HG02973 (cell line): Measurements from ENCODE around the gene MED12L.
A peak's percentile ranks its signal among the peaks of the same experiment; 100 is the strongest.
"Not testable (repeated sequence)": the region's sequence is repeated elsewhere in the genome, so short reads cannot be mapped to it uniquely, and the experiment has no call there.

Experiments
- ATAC-seq: cut with Tn5 transposase; IDR thresholded peaks from one replicate; pipeline ENCODE4 v1.9.1; 2021; ENCODE audit warnings: moderate library complexity; ENCODE audit not compliant: unreplicated experiment

Gene MED12L

DNA sequence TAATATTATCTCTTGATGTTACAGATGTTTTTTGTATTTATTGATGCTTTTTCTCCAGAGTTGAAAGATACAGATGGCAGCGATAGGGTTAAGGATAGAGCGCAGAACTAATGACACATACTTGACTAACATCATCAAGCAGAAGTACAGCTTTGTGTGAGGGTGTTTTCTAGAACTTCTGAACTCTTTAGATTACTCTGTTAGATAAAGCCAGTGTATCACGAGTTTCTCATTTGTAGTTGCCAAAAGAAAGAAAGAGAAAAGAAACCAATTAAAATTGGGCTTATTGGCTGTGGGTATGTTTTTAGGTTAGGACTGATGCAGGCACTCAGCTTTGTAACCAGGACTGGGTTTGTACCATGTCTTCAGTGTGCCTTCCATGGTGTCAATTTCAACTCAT lies 124.2 kb downstream of the MED12L start:
- ATAC-seq: no peak

DNA sequence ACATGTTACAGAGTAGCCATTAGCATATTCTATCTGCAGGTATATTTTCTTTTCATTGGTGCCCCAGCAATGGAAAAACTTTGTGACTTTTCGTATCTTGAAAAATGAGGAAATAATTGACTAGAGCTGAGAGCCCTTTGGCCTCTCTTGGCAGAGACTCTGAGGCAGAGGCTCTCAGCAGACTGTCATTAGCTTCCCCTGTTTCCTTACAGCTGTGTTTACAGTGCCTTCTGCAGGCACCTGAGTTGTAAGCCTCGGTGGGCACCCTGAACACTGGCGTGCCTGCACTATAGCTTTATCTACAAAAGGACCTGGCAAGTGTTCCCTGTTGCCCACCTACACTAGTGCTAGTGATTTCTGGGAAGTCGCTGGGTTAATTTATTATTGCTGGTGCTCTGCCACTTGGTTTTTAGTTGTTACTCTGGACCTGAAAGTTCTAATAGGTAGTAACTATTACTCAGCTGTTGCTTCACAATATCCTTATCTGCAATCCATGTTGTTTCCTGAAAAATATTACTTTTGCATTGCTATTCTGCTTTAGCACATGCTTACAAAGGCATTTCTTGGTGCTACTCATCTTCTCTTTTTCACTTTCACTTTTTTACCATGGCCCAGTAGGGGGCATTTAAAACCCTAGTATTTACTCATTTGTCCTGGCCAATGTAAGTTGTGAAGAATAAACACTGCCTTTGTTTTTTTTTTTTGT lies 125.4 kb downstream of the MED12L start:
- ATAC-seq: peak; percentile 59

DNA sequence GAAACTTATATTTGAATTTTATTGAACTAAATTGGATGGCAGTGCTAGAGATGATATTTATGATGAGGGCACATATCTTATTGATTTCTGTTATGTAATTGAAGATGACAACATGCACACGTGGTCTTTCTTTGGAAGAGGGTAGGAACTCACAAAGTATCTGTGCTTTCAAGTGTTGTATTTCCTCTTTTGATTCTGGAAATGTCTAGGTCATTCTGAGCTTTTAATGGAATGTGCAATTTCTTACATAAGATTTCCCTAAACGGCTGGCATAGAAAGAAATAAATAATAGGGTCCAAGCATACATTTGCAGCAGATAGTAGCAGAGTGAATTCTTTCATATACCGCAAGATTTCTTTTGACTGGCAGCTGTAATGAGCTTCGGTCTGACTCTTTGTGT lies 127.7 kb downstream of the MED12L start:
- no peak for ATAC-seq

DNA sequence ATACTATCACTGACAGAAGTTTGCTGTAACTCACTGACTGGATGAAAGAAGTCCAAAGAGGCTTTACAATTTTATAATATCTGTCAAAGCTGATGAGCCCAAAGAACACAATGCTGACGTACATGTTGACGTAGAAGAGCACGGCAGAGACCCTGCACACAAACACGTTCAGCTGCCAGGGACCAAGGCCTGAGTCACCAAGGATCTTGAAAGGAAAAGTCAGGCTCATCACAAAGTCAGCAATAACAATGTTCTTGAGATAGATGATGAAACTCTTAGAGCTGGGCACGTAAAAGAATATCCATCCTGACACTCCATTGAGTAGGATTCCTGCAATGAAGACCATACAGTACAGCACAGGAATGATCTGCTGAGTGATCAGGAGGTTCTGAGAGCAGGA lies 128.4 kb downstream of the MED12L start:
- no peak for ATAC-seq

- no peak for ATAC-seq
Observed at GRCh38 chr3:151214459-151214858, 129.0 kb downstream of the MED12L start.

GRCh38 chr3:151216641-151217607 lies 131.5 kb downstream of the MED12L start:
- ATAC-seq: no peak

DNA sequence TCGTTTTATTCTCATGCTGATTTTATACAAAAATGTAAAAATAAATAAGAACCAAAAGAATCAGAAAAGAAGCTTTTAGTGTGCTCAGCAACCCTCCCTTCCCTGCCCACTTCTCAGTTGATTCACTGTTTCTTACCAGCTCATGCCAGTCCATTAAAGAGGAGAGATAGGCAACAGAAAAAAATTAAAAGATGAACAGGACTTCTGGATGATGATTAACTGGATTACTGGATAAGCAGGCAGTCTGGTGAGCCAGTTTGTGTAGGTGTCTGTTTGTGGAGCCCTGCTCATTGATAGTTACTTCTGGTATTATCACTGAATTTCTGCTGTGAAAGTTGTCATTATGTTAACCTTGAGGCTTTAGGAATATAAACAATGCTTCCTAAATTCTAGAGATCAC lies 132.7 kb downstream of the MED12L start:
- ATAC-seq: no peak

DNA sequence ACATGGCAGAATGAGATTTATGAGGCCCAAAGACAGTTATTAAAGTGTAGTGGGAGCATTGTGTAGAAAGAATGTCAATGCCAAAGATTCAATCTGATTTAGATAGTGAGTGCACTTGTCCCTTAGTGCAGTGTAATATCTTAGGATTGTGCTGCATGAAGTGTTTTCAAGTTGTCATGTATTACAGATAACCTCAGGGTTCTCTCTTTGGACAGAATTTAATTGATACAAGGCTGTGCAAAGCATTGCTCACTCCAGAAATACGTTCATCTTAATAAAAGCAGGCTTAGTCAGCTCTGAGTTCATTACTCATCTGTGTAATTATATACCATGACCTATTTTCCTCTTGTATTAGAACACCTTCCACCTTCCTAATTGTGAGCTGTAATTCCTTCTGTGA lies 133.6 kb downstream of the MED12L start:
- ATAC-seq: no peak

DNA sequence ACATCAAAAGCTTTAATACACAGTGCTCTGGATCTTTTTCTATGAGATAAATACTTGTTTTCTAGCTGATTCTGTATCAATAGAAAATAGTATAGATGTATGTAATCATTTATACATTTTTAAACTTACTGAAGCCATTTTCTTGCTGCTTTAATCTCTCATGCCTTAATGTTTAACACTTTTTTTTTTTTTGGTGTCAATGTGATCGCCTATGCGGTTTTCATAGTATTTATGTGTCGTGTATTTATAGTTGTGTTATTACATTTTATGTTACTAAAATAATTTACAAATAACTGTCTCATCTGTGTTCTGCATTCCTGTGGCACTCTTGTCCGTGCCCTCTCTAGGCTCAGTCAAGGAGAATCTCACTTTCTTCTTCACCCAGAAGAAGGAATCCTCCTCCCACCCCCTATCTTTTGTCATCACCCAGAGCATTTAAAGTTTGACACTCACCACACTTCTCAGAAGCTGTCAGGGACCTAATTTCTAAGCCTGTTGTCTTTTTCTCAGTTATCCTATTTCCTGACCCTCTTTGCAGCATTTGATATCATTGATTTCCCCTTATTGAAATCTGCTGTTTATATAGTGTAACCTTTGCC lies 138.9 kb downstream of the MED12L start:
- ATAC-seq: no peak

GRCh38 chr3:151225040-151225975 lies 139.8 kb downstream of the MED12L start:
- ATAC-seq: no peak

GRCh38 chr3:151226088-151226563 lies 140.7 kb downstream of the MED12L start:
- ATAC-seq: no peak

DNA sequence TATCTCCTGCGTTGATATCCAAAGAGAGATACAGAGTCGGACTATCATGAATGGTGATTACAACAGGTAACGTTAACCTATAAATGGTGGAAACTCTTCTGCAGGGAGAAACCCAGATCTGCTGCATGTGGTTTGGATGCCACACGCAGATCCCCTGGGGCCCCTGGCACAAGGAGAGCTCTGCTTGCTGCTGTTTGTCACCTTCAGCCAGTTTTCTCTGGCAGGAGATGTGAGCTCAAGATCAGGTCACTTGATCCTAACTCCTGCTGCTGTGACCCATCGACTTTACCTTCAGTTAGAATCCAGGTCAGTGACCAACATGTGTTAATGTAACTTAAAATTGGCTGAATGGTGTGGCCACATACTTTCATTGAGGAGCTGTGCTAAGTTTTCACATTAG lies 141.4 kb downstream of the MED12L start:
- ATAC-seq: no peak

- no peak for ATAC-seq
Observed at GRCh38 chr3:151227266-151227806, 141.9 kb downstream of the MED12L start.

- peak; percentile 77 for ATAC-seq
Observed at GRCh38 chr3:151227807-151228665, 142.6 kb downstream of the MED12L start.

GRCh38 chr3:151228666-151229040 lies 143.2 kb downstream of the MED12L start:
- ATAC-seq: no peak

DNA sequence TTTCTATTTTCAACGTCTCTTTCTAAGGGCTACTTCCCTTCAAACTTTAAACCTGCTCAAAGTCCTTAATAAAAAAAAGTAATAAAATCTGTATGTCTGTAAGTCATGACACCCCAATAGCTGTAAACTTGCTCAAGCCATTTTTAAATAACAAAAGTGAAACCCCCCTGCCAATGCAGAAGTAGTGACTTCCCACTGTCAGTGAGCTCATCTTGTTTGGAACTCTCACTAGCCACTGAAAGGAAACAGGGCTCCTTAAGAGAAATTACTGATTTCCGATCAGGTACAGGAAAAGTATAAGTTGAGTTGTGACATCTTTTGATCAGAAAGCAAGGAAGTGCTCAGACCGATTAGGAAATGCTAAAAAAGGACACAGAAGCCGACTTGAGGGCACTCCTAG lies 145.2 kb downstream of the MED12L start:
- ATAC-seq: peak; percentile 62

GRCh38 chr3:151232403-151232802 lies 146.9 kb downstream of the MED12L start:
- ATAC-seq: not testable (repeated sequence)

DNA sequence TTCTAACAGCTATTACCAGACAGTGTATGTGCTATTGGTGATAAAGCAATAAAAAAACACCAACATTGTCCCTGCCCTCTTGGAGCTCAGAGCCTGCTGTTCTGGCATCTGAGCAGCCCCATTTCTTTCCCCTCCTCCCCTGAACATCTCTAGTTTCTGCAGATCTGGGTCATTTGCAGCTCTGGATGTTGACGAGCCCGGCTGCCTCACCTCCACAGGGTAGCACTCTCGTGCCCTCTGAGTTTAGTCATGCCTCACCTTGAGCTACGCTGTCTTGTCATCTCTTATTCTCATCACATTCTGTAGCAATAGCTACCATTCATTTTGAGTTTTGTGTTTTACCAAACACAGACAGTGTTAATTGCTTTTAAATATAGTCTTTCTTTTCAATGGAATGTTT lies 147.5 kb downstream of the MED12L start:
- no peak for ATAC-seq

GRCh38 chr3:151234825-151235224 lies 149.4 kb downstream of the MED12L start:
- no peak for ATAC-seq
